ENCODE measurements around the gene LIPG.

Gene LIPG

GRCh38 chr18:49621717-49622351 is 60.0 kb downstream of the LIPG start:
- no peak for TF ChIP-seq ZNF274 (IDR thresholded peaks at IDR 0.05; ENCODE audit: low read depth, low read length)
- no peak overlapping the region for H3K4me3 ChIP-seq (ENCODE audit: low read length)

- no peak overlapping the region for H3K4me3 ChIP-seq (ENCODE audit: low read length)
- TF ChIP-seq ZNF274 (IDR thresholded peaks at IDR 0.05; ENCODE audit: low read depth, low read length), result no peak
Observed at GRCh38 chr18:49623571-49623970, 61.7 kb downstream of the LIPG start.

- no peak overlapping the region for H3K4me3 ChIP-seq (ENCODE audit: low read length)
- no peak for TF ChIP-seq ZNF274 (IDR thresholded peaks at IDR 0.05; ENCODE audit: low read depth, low read length)
Observed at GRCh38 chr18:49625021-49625691, 63.3 kb downstream of the LIPG start.

- no peak overlapping the region for H3K4me3 ChIP-seq (ENCODE audit: low read length)
- no peak for TF ChIP-seq ZNF274 (IDR thresholded peaks at IDR 0.05; ENCODE audit: low read depth, low read length)
Observed at GRCh38 chr18:49626842-49627467, 65.1 kb downstream of the LIPG start.

GRCh38 chr18:49628119-49628518 is 66.3 kb downstream of the LIPG start:
- TF ChIP-seq ZNF274 (IDR thresholded peaks at IDR 0.05; ENCODE audit: low read depth, low read length), result no peak

GRCh38 chr18:49628881-49629795 is 67.3 kb downstream of the LIPG start:
- no peak for TF ChIP-seq ZNF274 (IDR thresholded peaks at IDR 0.05; ENCODE audit: low read depth, low read length)
- H3K4me3 ChIP-seq (ENCODE audit: low read length), result no peak overlapping the region

More at GRCh38 chr18:49628119-49628518, 66.3 kb downstream of the LIPG start:
- no peak overlapping the region for H3K4me3 ChIP-seq (ENCODE audit: low read length)

GRCh38 chr18:49630246-49630699 is 68.4 kb downstream of the LIPG start:
- H3K4me3 ChIP-seq (ENCODE audit: low read length), result no peak overlapping the region
- no peak for TF ChIP-seq ZNF274 (IDR thresholded peaks at IDR 0.05; ENCODE audit: low read depth, low read length)

GRCh38 chr18:49631146-49631866 is 69.4 kb downstream of the LIPG start:
- TF ChIP-seq ZNF274 (IDR thresholded peaks at IDR 0.05; ENCODE audit: low read depth, low read length), result no peak
- no peak overlapping the region for H3K4me3 ChIP-seq (ENCODE audit: low read length)

- TF ChIP-seq ZNF274 (IDR thresholded peaks at IDR 0.05; ENCODE audit: low read depth, low read length), result no peak
- no peak overlapping the region for H3K4me3 ChIP-seq (ENCODE audit: low read length)
Observed at GRCh38 chr18:49632588-49632987, 70.7 kb downstream of the LIPG start.

GRCh38 chr18:49638209-49638785 is 76.4 kb downstream of the LIPG start:
- no peak overlapping the region for H3K4me3 ChIP-seq (ENCODE audit: low read length)
- no peak for TF ChIP-seq ZNF274 (IDR thresholded peaks at IDR 0.05; ENCODE audit: low read depth, low read length)

GRCh38 chr18:49638891-49639557 is 77.2 kb downstream of the LIPG start:
- TF ChIP-seq ZNF274 (IDR thresholded peaks at IDR 0.05; ENCODE audit: low read depth, low read length), result no peak
- no peak overlapping the region for H3K4me3 ChIP-seq (ENCODE audit: low read length)

- H3K4me3 ChIP-seq (ENCODE audit: low read length), result no peak overlapping the region
- no peak for TF ChIP-seq ZNF274 (IDR thresholded peaks at IDR 0.05; ENCODE audit: low read depth, low read length)
Observed at GRCh38 chr18:49639643-49640391, 78.0 kb downstream of the LIPG start.

Measured in GM08714 (cell line).